ENCODE data around the gene C1orf52. TPM values are rescaled to one million over a fixed set of nuclear protein-coding genes. Genes with fewer than 3 reads are reported as not detected.

C1orf52 gene
- total and polyA plus RNA-seq, 2 of the 13 experiments (the other 11 are each of a cell fraction or from before 2014, with no cell fraction given): 19.4 to 27.4 TPM

DNA sequence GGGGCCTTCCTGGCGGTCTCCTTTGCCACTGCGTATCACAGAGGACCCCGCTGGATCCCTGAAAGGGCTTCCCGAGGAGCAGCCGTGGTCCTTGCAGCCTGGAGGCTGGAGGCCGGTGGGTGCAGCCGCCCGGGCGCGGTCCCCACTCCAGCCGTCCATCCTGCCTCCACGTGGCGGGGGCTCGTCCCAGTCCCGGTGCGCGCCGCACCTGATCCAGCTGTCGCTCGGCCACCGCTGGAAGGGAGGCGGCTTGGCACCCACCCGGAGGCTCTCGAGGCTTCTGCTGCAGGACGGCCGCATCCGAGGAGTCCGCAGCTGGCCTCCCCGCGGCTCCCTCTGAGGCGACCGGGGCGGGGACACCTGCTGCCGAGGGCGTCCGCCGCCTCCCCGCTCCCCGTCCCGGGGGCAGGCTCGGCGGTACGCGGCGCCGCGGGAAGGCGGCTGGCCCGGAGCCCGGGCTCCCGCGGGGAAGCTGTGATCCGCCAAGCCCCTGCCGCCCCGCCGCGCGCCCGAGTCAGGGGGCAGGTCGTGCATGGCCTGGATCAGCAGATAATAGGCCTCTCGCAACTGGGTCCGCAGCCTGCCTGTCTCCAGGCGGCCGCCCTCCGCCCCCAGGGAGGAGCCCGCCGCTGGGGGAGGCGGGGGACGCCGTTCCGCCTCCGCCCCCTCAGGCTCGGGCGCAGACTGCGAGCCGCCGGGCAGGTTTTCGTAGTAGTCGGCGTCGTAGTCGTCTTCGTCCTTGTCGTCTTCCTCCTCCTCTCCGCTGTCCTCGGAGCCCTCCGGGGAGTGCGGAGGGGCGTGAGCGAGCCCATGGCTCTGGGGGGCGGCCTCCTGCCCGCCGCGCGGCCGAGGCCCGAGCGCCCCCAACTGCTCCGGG lies 58.8 kb downstream of the C1orf52 start, which contains the start of gene SYDE2 (continued):
- TF ChIP-seq, protein P1, sequence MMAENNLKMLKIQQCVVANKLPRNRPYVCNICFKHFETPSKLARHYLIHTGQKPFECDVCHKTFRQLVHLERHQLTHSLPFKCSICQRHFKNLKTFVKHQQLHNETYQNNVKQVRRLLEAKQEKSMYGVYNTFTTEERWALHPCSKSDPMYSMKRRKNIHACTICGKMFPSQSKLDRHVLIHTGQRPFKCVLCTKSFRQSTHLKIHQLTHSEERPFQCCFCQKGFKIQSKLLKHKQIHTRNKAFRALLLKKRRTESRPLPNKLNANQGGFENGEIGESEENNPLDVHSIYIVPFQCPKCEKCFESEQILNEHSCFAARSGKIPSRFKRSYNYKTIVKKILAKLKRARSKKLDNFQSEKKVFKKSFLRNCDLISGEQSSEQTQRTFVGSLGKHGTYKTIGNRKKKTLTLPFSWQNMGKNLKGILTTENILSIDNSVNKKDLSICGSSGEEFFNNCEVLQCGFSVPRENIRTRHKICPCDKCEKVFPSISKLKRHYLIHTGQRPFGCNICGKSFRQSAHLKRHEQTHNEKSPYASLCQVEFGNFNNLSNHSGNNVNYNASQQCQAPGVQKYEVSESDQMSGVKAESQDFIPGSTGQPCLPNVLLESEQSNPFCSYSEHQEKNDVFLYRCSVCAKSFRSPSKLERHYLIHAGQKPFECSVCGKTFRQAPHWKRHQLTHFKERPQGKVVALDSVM (CRISPR knock-in tag; IDR thresholded peaks at IDR 0.05): peak; percentile 62
- TF ChIP-seq RFX5 (IDR thresholded peaks at IDR 0.05; ENCODE audit: low read depth, low read length) (no peak), ETV5 (CRISPR knock-in tag; IDR thresholded peaks at IDR 0.05; ENCODE audit: borderline replicate concordance) (no peak), KDM2A (CRISPR knock-in tag; IDR thresholded peaks at IDR 0.05; ENCODE audit: borderline replicate concordance, low read depth) (peak; percentile 64; the same call in 1 of the 2 replicates), HDAC1 (CRISPR knock-in tag; IDR thresholded peaks at IDR 0.05) (peak; percentile 62), TCF7 (IDR thresholded peaks at IDR 0.05; ENCODE audit: low read depth) (no peak; the same call in 1 of the 2 replicates), NR2C2 (CRISPR knock-in tag; IDR thresholded peaks at IDR 0.05; ENCODE audit: borderline replicate concordance) (no peak), ZFP1 (CRISPR knock-in tag; IDR thresholded peaks at IDR 0.05) (no peak), GABPB1 (CRISPR knock-in tag; IDR thresholded peaks at IDR 0.05) (peak; percentile 66; the same call in 1 of the 2 replicates), ZNF329 (CRISPR knock-in tag; IDR thresholded peaks at IDR 0.05; ENCODE audit: low read depth) (no peak)
- TF ChIP-seq, protein P2, sequence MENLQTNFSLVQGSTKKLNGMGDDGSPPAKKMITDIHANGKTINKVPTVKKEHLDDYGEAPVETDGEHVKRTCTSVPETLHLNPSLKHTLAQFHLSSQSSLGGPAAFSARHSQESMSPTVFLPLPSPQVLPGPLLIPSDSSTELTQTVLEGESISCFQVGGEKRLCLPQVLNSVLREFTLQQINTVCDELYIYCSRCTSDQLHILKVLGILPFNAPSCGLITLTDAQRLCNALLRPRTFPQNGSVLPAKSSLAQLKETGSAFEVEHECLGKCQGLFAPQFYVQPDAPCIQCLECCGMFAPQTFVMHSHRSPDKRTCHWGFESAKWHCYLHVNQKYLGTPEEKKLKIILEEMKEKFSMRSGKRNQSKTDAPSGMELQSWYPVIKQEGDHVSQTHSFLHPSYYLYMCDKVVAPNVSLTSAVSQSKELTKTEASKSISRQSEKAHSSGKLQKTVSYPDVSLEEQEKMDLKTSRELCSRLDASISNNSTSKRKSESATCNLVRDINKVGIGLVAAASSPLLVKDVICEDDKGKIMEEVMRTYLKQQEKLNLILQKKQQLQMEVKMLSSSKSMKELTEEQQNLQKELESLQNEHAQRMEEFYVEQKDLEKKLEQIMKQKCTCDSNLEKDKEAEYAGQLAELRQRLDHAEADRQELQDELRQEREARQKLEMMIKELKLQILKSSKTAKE (CRISPR knock-in tag; IDR thresholded peaks at IDR 0.05; ENCODE audit: borderline replicate concordance): peak; percentile 53; the same call in 1 of the 2 replicates
- TF ChIP-seq, protein P3, sequence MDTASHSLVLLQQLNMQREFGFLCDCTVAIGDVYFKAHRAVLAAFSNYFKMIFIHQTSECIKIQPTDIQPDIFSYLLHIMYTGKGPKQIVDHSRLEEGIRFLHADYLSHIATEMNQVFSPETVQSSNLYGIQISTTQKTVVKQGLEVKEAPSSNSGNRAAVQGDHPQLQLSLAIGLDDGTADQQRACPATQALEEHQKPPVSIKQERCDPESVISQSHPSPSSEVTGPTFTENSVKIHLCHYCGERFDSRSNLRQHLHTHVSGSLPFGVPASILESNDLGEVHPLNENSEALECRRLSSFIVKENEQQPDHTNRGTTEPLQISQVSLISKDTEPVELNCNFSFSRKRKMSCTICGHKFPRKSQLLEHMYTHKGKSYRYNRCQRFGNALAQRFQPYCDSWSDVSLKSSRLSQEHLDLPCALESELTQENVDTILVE (CRISPR knock-in tag; IDR thresholded peaks at IDR 0.05): no peak
- TF ChIP-seq, protein P4, sequence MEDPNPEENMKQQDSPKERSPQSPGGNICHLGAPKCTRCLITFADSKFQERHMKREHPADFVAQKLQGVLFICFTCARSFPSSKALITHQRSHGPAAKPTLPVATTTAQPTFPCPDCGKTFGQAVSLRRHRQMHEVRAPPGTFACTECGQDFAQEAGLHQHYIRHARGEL (CRISPR knock-in tag; IDR thresholded peaks at IDR 0.05): no peak
- TF ChIP-seq, protein P5, sequence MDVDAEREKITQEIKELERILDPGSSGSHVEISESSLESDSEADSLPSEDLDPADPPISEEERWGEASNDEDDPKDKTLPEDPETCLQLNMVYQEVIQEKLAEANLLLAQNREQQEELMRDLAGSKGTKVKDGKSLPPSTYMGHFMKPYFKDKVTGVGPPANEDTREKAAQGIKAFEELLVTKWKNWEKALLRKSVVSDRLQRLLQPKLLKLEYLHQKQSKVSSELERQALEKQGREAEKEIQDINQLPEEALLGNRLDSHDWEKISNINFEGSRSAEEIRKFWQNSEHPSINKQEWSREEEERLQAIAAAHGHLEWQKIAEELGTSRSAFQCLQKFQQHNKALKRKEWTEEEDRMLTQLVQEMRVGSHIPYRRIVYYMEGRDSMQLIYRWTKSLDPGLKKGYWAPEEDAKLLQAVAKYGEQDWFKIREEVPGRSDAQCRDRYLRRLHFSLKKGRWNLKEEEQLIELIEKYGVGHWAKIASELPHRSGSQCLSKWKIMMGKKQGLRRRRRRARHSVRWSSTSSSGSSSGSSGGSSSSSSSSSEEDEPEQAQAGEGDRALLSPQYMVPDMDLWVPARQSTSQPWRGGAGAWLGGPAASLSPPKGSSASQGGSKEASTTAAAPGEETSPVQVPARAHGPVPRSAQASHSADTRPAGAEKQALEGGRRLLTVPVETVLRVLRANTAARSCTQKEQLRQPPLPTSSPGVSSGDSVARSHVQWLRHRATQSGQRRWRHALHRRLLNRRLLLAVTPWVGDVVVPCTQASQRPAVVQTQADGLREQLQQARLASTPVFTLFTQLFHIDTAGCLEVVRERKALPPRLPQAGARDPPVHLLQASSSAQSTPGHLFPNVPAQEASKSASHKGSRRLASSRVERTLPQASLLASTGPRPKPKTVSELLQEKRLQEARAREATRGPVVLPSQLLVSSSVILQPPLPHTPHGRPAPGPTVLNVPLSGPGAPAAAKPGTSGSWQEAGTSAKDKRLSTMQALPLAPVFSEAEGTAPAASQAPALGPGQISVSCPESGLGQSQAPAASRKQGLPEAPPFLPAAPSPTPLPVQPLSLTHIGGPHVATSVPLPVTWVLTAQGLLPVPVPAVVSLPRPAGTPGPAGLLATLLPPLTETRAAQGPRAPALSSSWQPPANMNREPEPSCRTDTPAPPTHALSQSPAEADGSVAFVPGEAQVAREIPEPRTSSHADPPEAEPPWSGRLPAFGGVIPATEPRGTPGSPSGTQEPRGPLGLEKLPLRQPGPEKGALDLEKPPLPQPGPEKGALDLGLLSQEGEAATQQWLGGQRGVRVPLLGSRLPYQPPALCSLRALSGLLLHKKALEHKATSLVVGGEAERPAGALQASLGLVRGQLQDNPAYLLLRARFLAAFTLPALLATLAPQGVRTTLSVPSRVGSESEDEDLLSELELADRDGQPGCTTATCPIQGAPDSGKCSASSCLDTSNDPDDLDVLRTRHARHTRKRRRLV (CRISPR knock-in tag; IDR thresholded peaks at IDR 0.05): no peak
- TF ChIP-seq, protein P6, sequence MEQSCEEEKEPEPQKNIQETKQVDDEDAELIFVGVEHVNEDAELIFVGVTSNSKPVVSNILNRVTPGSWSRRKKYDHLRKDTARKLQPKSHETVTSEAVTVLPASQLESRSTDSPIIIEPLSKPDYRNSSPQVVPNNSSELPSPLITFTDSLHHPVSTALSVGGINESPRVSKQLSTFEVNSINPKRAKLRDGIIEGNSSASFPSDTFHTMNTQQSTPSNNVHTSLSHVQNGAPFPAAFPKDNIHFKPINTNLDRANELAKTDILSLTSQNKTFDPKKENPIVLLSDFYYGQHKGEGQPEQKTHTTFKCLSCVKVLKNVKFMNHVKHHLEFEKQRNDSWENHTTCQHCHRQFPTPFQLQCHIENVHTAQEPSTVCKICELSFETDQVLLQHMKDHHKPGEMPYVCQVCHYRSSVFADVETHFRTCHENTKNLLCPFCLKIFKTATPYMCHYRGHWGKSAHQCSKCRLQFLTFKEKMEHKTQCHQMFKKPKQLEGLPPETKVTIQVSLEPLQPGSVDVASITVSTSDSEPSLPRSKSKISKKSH (CRISPR knock-in tag; IDR thresholded peaks at IDR 0.05; ENCODE audit: borderline replicate concordance): no peak

All from HepG2 (cell line).